GM12891 (cell line): ENCODE data around the gene MYLK.
A peak's percentile ranks its signal among the peaks of the same experiment; 100 is the strongest.

Experiments used
- DNase-seq: peaks from one replicate; pipeline ENCODE4 v3.0.0; 2011; ENCODE audit warnings: low spot score; ENCODE audit not compliant: insufficient read length
- FAIRE-seq: peaks from 2 replicates; lab custom pipeline; 2011; peaks lifted over from hg19 to GRCh38; lab: Jason Lieb, UNC
- PAX5 ChIP-seq: IDR thresholded peaks from 2 replicates; pipeline ENCODE4 v1.6.1; 2011; ENCODE audit warnings: low read length, moderate library complexity, mild to moderate bottlenecking; ENCODE audit not compliant: insufficient read depth, severe bottlenecking
- POLR2A ChIP-seq: IDR thresholded peaks from 2 replicates; pipeline ENCODE4 v1.6.1; 2011; ENCODE audit warnings: low read depth, low read length, control low read depth
- POLR2AphosphoS5 ChIP-seq: IDR thresholded peaks from 2 replicates; pipeline ENCODE4 v1.6.1; 2011; ENCODE audit warnings: low read depth, low read length, control low read depth
- POU2F2 ChIP-seq: IDR thresholded peaks from 2 replicates; pipeline ENCODE4 v1.6.1; 2011; ENCODE audit warnings: low read depth, mild to moderate bottlenecking, control low read depth, low read length, moderate library complexity
- SPI1 ChIP-seq: IDR thresholded peaks from 2 replicates; pipeline ENCODE4 v1.6.1; 2011; ENCODE audit warnings: low read depth, low read length, control low read depth
- TAF1 ChIP-seq: IDR thresholded peaks from 2 replicates; pipeline ENCODE4 v1.6.1; 2011; ENCODE audit warnings: low read depth, low read length, control low read depth

MYLK gene

GRCh38 chr3:123782488-123782887 is 101.6 kb downstream of the MYLK start:
- TF ChIP-seq POLR2AphosphoS5 (no peak), SPI1 (no peak), POLR2A (no peak), TAF1 (no peak), PAX5 (no peak), POU2F2 (no peak)
- no peak for FAIRE-seq
- no peak for DNase-seq

- FAIRE-seq (no peak), DNase-seq (no peak)
- TF ChIP-seq POU2F2 (no peak), SPI1 (no peak), POLR2AphosphoS5 (no peak), POLR2A (no peak), TAF1 (no peak), PAX5 (no peak)
Observed at GRCh38 chr3:123781571-123782275, 102.4 kb downstream of the MYLK start.

- FAIRE-seq (no peak), DNase-seq (no peak)
- no peak for TF ChIP-seq POLR2A
- no peak for TF ChIP-seq PAX5
- TF ChIP-seq POU2F2 = no peak
- no peak for TF ChIP-seq TAF1
- TF ChIP-seq SPI1 = no peak
- no peak for TF ChIP-seq POLR2AphosphoS5
Observed at GRCh38 chr3:123781138-123781537, 103.0 kb downstream of the MYLK start.

- FAIRE-seq = no peak
- no peak for TF ChIP-seq SPI1
- no peak for TF ChIP-seq POLR2A
- no peak for TF ChIP-seq POLR2AphosphoS5
- no peak for TF ChIP-seq TAF1
- no peak for TF ChIP-seq POU2F2
Observed at GRCh38 chr3:123780656-123781055, 103.5 kb downstream of the MYLK start.

GRCh38 chr3:123779655-123780231 is 104.4 kb downstream of the MYLK start:
- TF ChIP-seq POLR2AphosphoS5 (no peak), POLR2A (no peak), POU2F2 (no peak), PAX5 (no peak), SPI1 (0 out of 2 replicates have a peak, but pooled peaks have one; percentile 3)
- no peak for DNase-seq
- FAIRE-seq = no peak

More at GRCh38 chr3:123780656-123781055, 103.5 kb downstream of the MYLK start:
- DNase-seq = no peak

- FAIRE-seq = no peak
- DNase-seq = no peak
- TF ChIP-seq POLR2A (no peak), PAX5 (no peak)
Observed at GRCh38 chr3:123778991-123779622, 105.0 kb downstream of the MYLK start.

- no peak for FAIRE-seq
- no peak for DNase-seq
- TF ChIP-seq POLR2AphosphoS5 = no peak
- no peak for TF ChIP-seq SPI1
- no peak for TF ChIP-seq PAX5
- no peak for TF ChIP-seq POLR2A
- TF ChIP-seq POU2F2 = no peak
- TF ChIP-seq TAF1 = no peak
Observed at GRCh38 chr3:123778525-123778924, 105.6 kb downstream of the MYLK start.

- FAIRE-seq = no peak
- DNase-seq = no peak
- no peak for TF ChIP-seq POU2F2
Observed at GRCh38 chr3:123776071-123776782, 107.9 kb downstream of the MYLK start.

GRCh38 chr3:123774474-123774873 is 109.7 kb downstream of the MYLK start:
- DNase-seq (no peak), FAIRE-seq (no peak)
- TF ChIP-seq TAF1 (no peak), POLR2AphosphoS5 (no peak), SPI1 (no peak), PAX5 (no peak), POU2F2 (no peak), POLR2A (no peak)

- DNase-seq = no peak
- FAIRE-seq = no peak
- TF ChIP-seq POLR2AphosphoS5 = no peak
- no peak for TF ChIP-seq POLR2A
- TF ChIP-seq SPI1 = no peak
- TF ChIP-seq TAF1 = no peak
Observed at GRCh38 chr3:123773681-123774431, 110.3 kb downstream of the MYLK start.
